Stimulated activated CD8-positive, alpha-beta memory T cell treated with anti-CD3 and anti-CD28 coated beads, Interleukin-4, amount 100 ng/mL, for 48 hours (primary cell): ENCODE measurements around the gene AMACR.
A peak's percentile ranks its signal among the peaks of the same experiment; 100 is the strongest.

Experiments
- DNase-seq: peaks from one replicate; pipeline ENCODE4 v3.0.0-alpha.2; 2020

AMACR gene

GRCh38 chr5:34005211-34005610 is 2.6 kb downstream of the AMACR start:
- peak; percentile 39 for DNase-seq

GRCh38 chr5:34003941-34004340 is 3.9 kb downstream of the AMACR start:
- no peak for DNase-seq

GRCh38 chr5:34002629-34003328 is 5.1 kb downstream of the AMACR start:
- DNase-seq: peak; percentile 36

GRCh38 chr5:34001241-34001841 is 6.5 kb downstream of the AMACR start:
- DNase-seq: no peak

GRCh38 chr5:33999978-34000377 is 7.9 kb downstream of the AMACR start:
- DNase-seq: no peak

GRCh38 chr5:33997331-33997983 is 10.4 kb downstream of the AMACR start:
- DNase-seq: no peak

- no peak for DNase-seq
Observed at GRCh38 chr5:33995865-33996264, 12.0 kb downstream of the AMACR start.

- DNase-seq: no peak
Observed at GRCh38 chr5:33994845-33995244, 13.0 kb downstream of the AMACR start.

GRCh38 chr5:33992864-33993263 is 15.0 kb downstream of the AMACR start:
- no peak for DNase-seq

GRCh38 chr5:33985447-33985846 is 22.4 kb downstream of the AMACR start:
- no peak for DNase-seq

GRCh38 chr5:33984671-33985124 is 23.2 kb downstream of the AMACR start, which contains the start of gene SLC45A2:
SLC45A2 (minus strand) TSS chr5:33984693; CDS start chr5:33984583, 110 bp downstream.
- no peak for DNase-seq

GRCh38 chr5:33984178-33984577 is 23.7 kb downstream of the AMACR start:
- no peak for DNase-seq

GRCh38 chr5:33981408-33982162 is 26.3 kb downstream of the AMACR start:
- DNase-seq: no peak

- no peak for DNase-seq
Observed at GRCh38 chr5:33980030-33980429, 27.8 kb downstream of the AMACR start.

- DNase-seq: no peak
Observed at GRCh38 chr5:33978306-33978705, 29.5 kb downstream of the AMACR start.

- DNase-seq: no peak
Observed at GRCh38 chr5:33976307-33976706, 31.5 kb downstream of the AMACR start.

GRCh38 chr5:33975852-33976251 is 32.0 kb downstream of the AMACR start:
- no peak for DNase-seq

- DNase-seq: no peak
Observed at GRCh38 chr5:33973271-33973670, 34.6 kb downstream of the AMACR start.

GRCh38 chr5:33969572-33970452 is 38.0 kb downstream of the AMACR start:
- peak; percentile 25 for DNase-seq

- no peak for DNase-seq
Observed at GRCh38 chr5:33968211-33969005, 39.4 kb downstream of the AMACR start.

GRCh38 chr5:33966805-33967204 is 41.0 kb downstream of the AMACR start:
- DNase-seq: no peak
